HG02973 (cell line): Measurements from ENCODE around the gene SPAG16.

Experiments
- ATAC-seq: cut with Tn5 transposase; IDR thresholded peaks from one replicate; pipeline ENCODE4 v1.9.1; 2021; ENCODE audit warnings: moderate library complexity; ENCODE audit not compliant: unreplicated experiment

The SPAG16 gene

GRCh38 chr2:214450118-214450894, 1166.0 kb downstream of the SPAG16 start:
- ATAC-seq, result no peak

- no peak for ATAC-seq
Measured at GRCh38 chr2:214451516-214452275, 1167.4 kb downstream of the SPAG16 start.
